Measurements from ENCODE around the gene ABCC2.
"Not testable (repeated sequence)": the region's sequence is repeated elsewhere in the genome, so short reads cannot be mapped to it uniquely, and the experiment has no call there.

ABCC2 gene

DNA sequence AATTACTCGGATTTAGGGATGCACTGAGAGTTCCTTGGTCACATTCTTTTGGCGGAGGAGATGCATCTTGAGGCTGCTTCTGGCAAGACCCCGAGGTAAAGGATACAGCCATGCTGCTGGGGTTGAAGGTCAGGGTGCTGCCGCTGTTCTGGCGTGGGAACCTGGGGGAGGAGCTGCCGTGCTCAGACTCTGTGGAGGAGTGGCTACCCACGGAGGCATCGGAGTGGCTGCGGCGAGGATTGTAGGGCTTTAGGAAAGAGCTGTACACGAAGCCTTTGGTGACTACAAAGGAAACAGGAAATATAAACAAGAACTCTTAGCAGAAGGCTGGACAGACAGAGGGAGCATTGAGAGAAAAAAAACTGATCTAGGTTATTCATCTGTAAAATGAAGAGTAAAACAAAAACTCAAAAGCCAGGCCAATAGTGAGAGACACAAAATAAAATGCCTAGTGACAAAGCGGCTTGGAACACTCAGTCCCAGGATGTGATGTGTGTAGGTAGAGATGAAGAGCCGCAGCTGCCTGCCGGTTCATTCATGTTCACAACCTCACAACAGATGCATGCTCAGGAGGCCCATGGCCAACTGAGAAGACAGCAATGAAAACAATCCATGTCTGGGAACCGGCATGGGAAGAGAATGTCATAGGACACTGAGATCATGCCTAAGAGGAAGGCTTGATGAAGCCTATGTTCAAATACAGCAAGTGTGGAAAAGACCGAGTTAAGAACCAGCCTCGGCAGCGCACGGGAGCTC is 97.8 kb downstream of the ABCC2 start:
- H3K4me3 ChIP-seq (ENCODE audit: control insufficient read depth, low read depth, low read length) = no peak overlapping the region
- DNase-seq (ENCODE audit: low read depth) = no peak
- TF ChIP-seq, protein P1, sequence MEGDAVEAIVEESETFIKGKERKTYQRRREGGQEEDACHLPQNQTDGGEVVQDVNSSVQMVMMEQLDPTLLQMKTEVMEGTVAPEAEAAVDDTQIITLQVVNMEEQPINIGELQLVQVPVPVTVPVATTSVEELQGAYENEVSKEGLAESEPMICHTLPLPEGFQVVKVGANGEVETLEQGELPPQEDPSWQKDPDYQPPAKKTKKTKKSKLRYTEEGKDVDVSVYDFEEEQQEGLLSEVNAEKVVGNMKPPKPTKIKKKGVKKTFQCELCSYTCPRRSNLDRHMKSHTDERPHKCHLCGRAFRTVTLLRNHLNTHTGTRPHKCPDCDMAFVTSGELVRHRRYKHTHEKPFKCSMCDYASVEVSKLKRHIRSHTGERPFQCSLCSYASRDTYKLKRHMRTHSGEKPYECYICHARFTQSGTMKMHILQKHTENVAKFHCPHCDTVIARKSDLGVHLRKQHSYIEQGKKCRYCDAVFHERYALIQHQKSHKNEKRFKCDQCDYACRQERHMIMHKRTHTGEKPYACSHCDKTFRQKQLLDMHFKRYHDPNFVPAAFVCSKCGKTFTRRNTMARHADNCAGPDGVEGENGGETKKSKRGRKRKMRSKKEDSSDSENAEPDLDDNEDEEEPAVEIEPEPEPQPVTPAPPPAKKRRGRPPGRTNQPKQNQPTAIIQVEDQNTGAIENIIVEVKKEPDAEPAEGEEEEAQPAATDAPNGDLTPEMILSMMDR (IDR thresholded peaks at IDR 0.05; ENCODE audit: control insufficient read depth, insufficient read depth, low read depth, low read length, missing control alignments) = no peak

- TF ChIP-seq, protein P1 (IDR thresholded peaks at IDR 0.05; ENCODE audit: control insufficient read depth, insufficient read depth, low read depth, low read length, missing control alignments) = no peak
- no peak overlapping the region for H3K4me3 ChIP-seq (ENCODE audit: control insufficient read depth, low read depth, low read length)
- DNase-seq (ENCODE audit: low read depth) = no peak
Observed at GRCh38 chr10:99881371-99881770, 98.9 kb downstream of the ABCC2 start.

DNA sequence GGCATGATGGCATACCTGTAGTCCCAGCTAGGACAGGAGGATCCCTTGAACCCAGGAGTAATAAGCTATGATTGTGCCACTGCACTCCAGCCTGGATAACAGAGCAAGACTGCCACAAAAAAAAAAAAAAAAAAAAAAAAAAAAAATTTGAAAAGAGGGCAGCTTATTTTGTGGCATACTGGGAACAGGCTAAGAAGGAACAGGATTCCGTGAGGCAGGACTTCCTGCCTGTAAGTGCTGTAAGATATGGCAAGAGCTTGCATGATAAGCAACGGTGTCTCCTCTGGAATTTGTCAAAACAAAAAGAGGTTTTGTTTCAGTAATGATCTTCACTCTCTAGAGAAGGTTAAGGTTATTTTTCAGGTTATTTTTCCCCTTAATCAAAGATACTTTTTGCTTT is 101.1 kb downstream of the ABCC2 start:
- DNase-seq (ENCODE audit: low read depth) = no peak
- no peak overlapping the region for H3K4me3 ChIP-seq (ENCODE audit: control insufficient read depth, low read depth, low read length)
- TF ChIP-seq, protein P1 (IDR thresholded peaks at IDR 0.05; ENCODE audit: control insufficient read depth, insufficient read depth, low read depth, low read length, missing control alignments) = no peak

DNA sequence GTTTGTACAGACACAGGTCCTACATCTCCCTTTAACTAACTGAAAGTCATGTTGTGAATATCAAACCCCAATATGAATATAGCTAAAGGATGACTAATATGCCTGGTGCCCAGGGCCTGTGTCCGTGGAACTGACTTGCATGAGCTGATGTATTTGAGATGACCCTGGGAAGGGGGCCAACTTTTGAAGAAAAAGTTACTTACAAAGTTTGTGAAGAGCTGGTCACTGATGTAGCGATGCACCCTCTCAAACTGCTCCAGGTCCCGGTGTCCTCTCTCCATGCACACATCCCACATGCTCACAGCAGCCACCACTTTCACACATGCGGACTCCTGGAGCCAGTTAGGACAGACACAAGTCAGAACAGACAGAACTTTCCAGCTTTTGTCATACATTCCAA is 106.2 kb downstream of the ABCC2 start:
- peak; percentile 14 for DNase-seq (ENCODE audit: low read depth)
- TF ChIP-seq, protein P1 (IDR thresholded peaks at IDR 0.05; ENCODE audit: control insufficient read depth, insufficient read depth, low read depth, low read length, missing control alignments) = no peak
- no peak overlapping the region for H3K4me3 ChIP-seq (ENCODE audit: control insufficient read depth, low read depth, low read length)

DNA sequence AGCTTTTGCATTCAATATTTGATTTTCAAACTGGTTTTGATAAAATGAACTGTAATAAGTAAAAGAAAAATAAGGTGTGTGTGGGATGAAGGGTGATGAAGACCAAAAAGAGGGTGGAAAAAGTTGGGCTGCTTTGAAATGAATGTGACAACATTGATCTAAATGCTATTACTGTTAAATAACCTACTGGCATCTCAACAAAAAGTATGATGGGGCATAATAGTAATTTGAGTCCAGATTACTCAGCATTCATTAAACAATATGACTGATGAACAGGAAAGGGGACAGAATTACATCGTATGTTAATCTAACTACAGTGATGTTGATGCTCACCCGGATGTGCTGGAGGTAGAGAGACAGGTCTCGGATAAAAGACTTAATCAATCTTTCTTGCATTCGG is 112.2 kb downstream of the ABCC2 start:
- no peak for DNase-seq (ENCODE audit: low read depth)
- TF ChIP-seq, protein P1 (IDR thresholded peaks at IDR 0.05; ENCODE audit: control insufficient read depth, insufficient read depth, low read depth, low read length, missing control alignments) = no peak

DNA sequence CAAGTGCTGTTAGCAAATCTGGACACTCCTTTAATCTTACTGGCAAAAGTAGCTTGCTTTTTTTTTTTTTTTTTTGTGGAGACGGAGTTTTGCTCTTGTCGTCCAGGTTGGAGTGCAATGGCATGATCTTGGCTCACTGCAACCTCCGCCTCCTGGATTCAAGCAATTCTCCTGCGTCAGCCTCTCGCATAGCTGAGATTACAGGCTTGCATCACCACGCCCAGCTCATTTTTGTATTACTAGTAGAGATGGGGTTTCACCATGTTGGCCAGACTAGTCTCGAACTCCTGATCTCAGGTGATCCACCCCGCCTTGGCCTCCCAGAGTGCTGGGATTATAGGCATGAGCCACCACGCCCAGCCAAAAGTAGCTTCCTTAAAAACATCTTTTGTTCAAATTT is 112.6 kb downstream of the ABCC2 start:
- not testable (repeated sequence) for H3K4me3 ChIP-seq (ENCODE audit: control insufficient read depth, low read depth, low read length); DNase-seq (ENCODE audit: low read depth)

More for the DNA sequence above, 112.2 kb downstream of the ABCC2 start:
- no peak overlapping the region for H3K4me3 ChIP-seq (ENCODE audit: control insufficient read depth, low read depth, low read length)

- no peak for DNase-seq (ENCODE audit: low read depth)
- H3K4me3 ChIP-seq (ENCODE audit: control insufficient read depth, low read depth, low read length) = no peak overlapping the region
- TF ChIP-seq, protein P1 (IDR thresholded peaks at IDR 0.05; ENCODE audit: control insufficient read depth, insufficient read depth, low read depth, low read length, missing control alignments) = no peak
Observed at GRCh38 chr10:99895867-99896266, 113.4 kb downstream of the ABCC2 start.
